ENCODE data around the gene LTBR. TPM values are rescaled to one million over a fixed set of nuclear protein-coding genes. Genes with fewer than 3 reads are reported as not detected.

Gene LTBR
- total RNA-seq, 4 donors from 2014 or later, result 73.1 to 157 (median 80.2) TPM

GRCh38 chr12:6372403-6373003, 11.5 kb upstream of the LTBR start:
- no peak for TF ChIP-seq CTCF (IDR thresholded peaks at IDR 0.05; ENCODE audit: low read depth)

- no peak for TF ChIP-seq CTCF (IDR thresholded peaks at IDR 0.05; ENCODE audit: low read depth)
Measured at GRCh38 chr12:6373022-6373787, 10.8 kb upstream of the LTBR start.

- no peak for TF ChIP-seq CTCF (IDR thresholded peaks at IDR 0.05; ENCODE audit: low read depth)
Measured at GRCh38 chr12:6374028-6374785, 9.8 kb upstream of the LTBR start.

- TF ChIP-seq CTCF (IDR thresholded peaks at IDR 0.05; ENCODE audit: low read depth), result no peak
Measured at GRCh38 chr12:6374786-6375160, 9.2 kb upstream of the LTBR start.

GRCh38 chr12:6375269-6376078, 8.5 kb upstream of the LTBR start, which contains the start of gene SCNN1A:
Gene SCNN1A (minus strand): TSS chr12:6375563. CDS start chr12:6374783, 780 bp downstream.
- no peak for TF ChIP-seq CTCF (IDR thresholded peaks at IDR 0.05; ENCODE audit: low read depth)

- no peak for TF ChIP-seq CTCF (IDR thresholded peaks at IDR 0.05; ENCODE audit: low read depth)
Measured at GRCh38 chr12:6376079-6376869, 7.7 kb upstream of the LTBR start.
